Spleen (tissue), 11 donors: Measurements from ENCODE around the gene EPHA3. TPM values are rescaled to one million over a fixed set of nuclear protein-coding genes. Genes with fewer than 3 reads are reported as not detected.

Experiments used
- DNase-seq: peaks from one replicate; pipeline ENCODE4 v3.0.0-alpha.2; 2020
- H3K27ac ChIP-seq, 8 donors: fragments of 200-600 bp; sonication (generic) in 7 of 8; 1 replicate in 4 of 8; 2 replicates in 4 of 8; pipeline versions ENCODE4 v1.5.0 to v1.8.0; 2016 to 2021; ENCODE audit warnings: inconsistent platforms in 4 of 8, mild to moderate bottlenecking in 4 of 8, moderate library complexity in 1 of 8
- H3K27me3 ChIP-seq, 7 donors: fragments of 200-600 bp; sonication (generic) in 6 of 7; replicated peaks in 1 of 7; 1 replicate in 4 of 7; 2 replicates in 3 of 7; pipeline versions ENCODE4 v1.5.0 to v1.8.0; 2016 to 2021; ENCODE audit warnings: inconsistent platforms in 3 of 7, mild to moderate bottlenecking in 1 of 7
- H3K36me3 ChIP-seq, 6 donors: fragments of 200-600 bp; sonication (generic) in 5 of 6; 1 replicate in 4 of 6; 2 replicates in 2 of 6; pipeline versions ENCODE4 v1.5.0 to v1.8.0; 2016 to 2021; ENCODE audit warnings: inconsistent platforms in 2 of 6
- H3K4me1 ChIP-seq, 6 donors: fragments of 200-600 bp; sonication (generic) in 5 of 6; 1 replicate in 3 of 6; 2 replicates in 3 of 6; pipeline versions ENCODE4 v1.5.0 to v1.8.0; 2016 to 2021; ENCODE audit warnings: inconsistent platforms in 3 of 6
- H3K4me3 ChIP-seq, 8 donors: fragments of 200-600 bp; sonication (generic) in 7 of 8; 1 replicate in 4 of 8; 2 replicates in 4 of 8; pipeline versions ENCODE4 v1.5.0 to v1.8.0; 2016 to 2021; ENCODE audit warnings: inconsistent platforms in 4 of 8, mild to moderate bottlenecking in 4 of 8, moderate library complexity in 2 of 8
- H3K9me3 ChIP-seq, 8 donors: fragments of 200-600 bp; sonication (generic) in 7 of 8; 1 replicate in 4 of 8; 2 replicates in 4 of 8; pipeline versions ENCODE4 v1.5.0 to v1.8.0; 2016 to 2021; ENCODE audit warnings: inconsistent platforms in 4 of 8
- CTCF ChIP-seq, 11 experiments: fragments of 200-600 bp in 7 of 11; fragments of 450-650 bp in 4 of 11; sonication (generic) in 4 of 11; IDR thresholded peaks in 8 of 11; conservative IDR thresholded peaks in 3 of 11; 1 replicate in 7 of 11; 2 replicates in 4 of 11; pipeline versions ENCODE4 v1.4.0 to v1.8.0; 2016 to 2021; ENCODE audit warnings: antibody characterized with exemption in 11 of 11, inconsistent platforms in 4 of 11, mild to moderate bottlenecking in 1 of 11
- POLR2A ChIP-seq, 3 donors: fragments of 450-650 bp; IDR thresholded peaks; one replicate each; pipeline ENCODE4 v1.5.1; 2017; ENCODE audit warnings: antibody characterized with exemption in 3 of 3, mild to moderate bottlenecking in 1 of 3
- POLR2AphosphoS5 ChIP-seq, 3 donors: sonication (generic); formaldehyde crosslinking; IDR thresholded peaks; one replicate each; pipeline ENCODE4 v1.5.1; 2017; ENCODE audit warnings: antibody characterized with exemption in 3 of 3
- WGBS, 5 donors: extraction: QIAGEN DNeasy Blood & Tissue Kit in 3 of 5; methylation state at CpG; one replicate each; pipeline versions ENCODE4 v1.1.5 to v1.1.7; 2013 to 2018; 5-methylcytosine and 5-hydroxymethylcytosine counted together
- intact Hi-C: fragments of 100-400 bp; cut with DNase I; formaldehyde crosslinking; loops from one replicate; pipeline ENCODE4 v1.15.0; 2023; ENCODE audit warnings: low total_unique reads
- polyA plus RNA-seq, 3 donors: library from polyadenylated mRNA; stranded (reverse); fragments of 200-250 nt; gene quantifications; one replicate each; pipeline ENCODE4 v1.2.1, GENCODE V29; 2013
- total RNA-seq, 7 donors: library from RNA; depleted of rRNA in 3 of 7; stranded (reverse); fragments of >200 nt in 3 of 7; fragmentation: NEBNext Ultra II Directional in 4 of 7; extraction: Animal tissue kit (Norgen Biotek cat#: 25700) in 4 of 7; gene quantifications; one replicate each; pipeline versions ENCODE4 v1.1.0 to v1.2.1, GENCODE V29; 2016 to 2021
- donor health status: healthy with polysubstance abuse.
- donor health status: DM: no; HTN: no; CAD: no; lungs with moderate emphysema.
- donor health status: DM: no; HTN: no; CAD: no.
- donor health status: Bipolar disorder and iron deficiency.
- donor health status: healthy.
- donor health status: DM: no; HTN: no; CAD: no.
- donor health status: DM: yes; HTN: yes; CAD: no.

Gene EPHA3
- total and polyA plus RNA-seq, 10 donors, result 0.07 to 1.2 (median 0.76) TPM

GRCh38 chr3:89278302-89279025 lies 171.0 kb downstream of the EPHA3 start:
- WGBS, 5 donors, result 73 to 83% (median 78%) methylated on average over 9 of the region's 9 CpGs
- intact Hi-C loops, result no loop called here
- TF ChIP-seq CTCF (IDR thresholded peaks at IDR 0.05 in 8 of 11, conservative IDR thresholded peaks at IDR 0.05 in 3 of 11) (no peak), POLR2AphosphoS5 (IDR thresholded peaks at IDR 0.05) (no peak), POLR2A (IDR thresholded peaks at IDR 0.05) (no peak)
- Histone ChIP-seq H3K4me1 (no peaks in the 10 kb centered on the region), H3K9me3 (peaks cover 0 to 5% (median 0%) of the 10 kb centered on the region in 8 donors), H3K27me3 (no peaks in the 10 kb centered on the region), H3K36me3 (no peaks in the 10 kb centered on the region), H3K4me3 (no peak overlapping the region), H3K27ac (no peak overlapping the region)
- no peak for DNase-seq

GRCh38 chr3:89280301-89280700 lies 172.9 kb downstream of the EPHA3 start:
- peaks cover 0 to 5% (median 0%) of the 10 kb centered on the region in 8 donors for H3K9me3 ChIP-seq
- no peaks in the 10 kb centered on the region for H3K27me3 ChIP-seq
- H3K4me1 ChIP-seq, result no peaks in the 10 kb centered on the region
- no peak for DNase-seq
- H3K36me3 ChIP-seq, result no peaks in the 10 kb centered on the region
- intact Hi-C loops, result no loop called here
- WGBS, 5 donors, result 83 to 89% (median 85%) methylated on average over 2 of the region's 2 CpGs
- H3K4me3 ChIP-seq, result no peak overlapping the region
- TF ChIP-seq POLR2AphosphoS5 (IDR thresholded peaks at IDR 0.05), result no peak
- TF ChIP-seq POLR2A (IDR thresholded peaks at IDR 0.05), result no peak
- no peak for TF ChIP-seq CTCF (IDR thresholded peaks at IDR 0.05 in 8 of 11, conservative IDR thresholded peaks at IDR 0.05 in 3 of 11)
- H3K27ac ChIP-seq, result no peak overlapping the region

GRCh38 chr3:89280822-89281365 lies 173.5 kb downstream of the EPHA3 start:
- H3K27ac ChIP-seq, result no peak overlapping the region
- intact Hi-C loops, result no loop called here
- H3K4me1 ChIP-seq, result no peaks in the 10 kb centered on the region
- TF ChIP-seq CTCF (IDR thresholded peaks at IDR 0.05 in 8 of 11, conservative IDR thresholded peaks at IDR 0.05 in 3 of 11), result no peak
- no peak for TF ChIP-seq POLR2AphosphoS5 (IDR thresholded peaks at IDR 0.05)
- no peak for TF ChIP-seq POLR2A (IDR thresholded peaks at IDR 0.05)
- peaks cover 0 to 5% (median 0%) of the 10 kb centered on the region in 8 donors for H3K9me3 ChIP-seq
- no peak overlapping the region for H3K4me3 ChIP-seq
- H3K27me3 ChIP-seq, result no peaks in the 10 kb centered on the region
- H3K36me3 ChIP-seq, result no peaks in the 10 kb centered on the region
- peak; percentile 22 for DNase-seq
- WGBS, 5 donors, result 90 to 96% (median 94%) methylated on average over 11 of the region's 11 CpGs

GRCh38 chr3:89287902-89288508 lies 180.6 kb downstream of the EPHA3 start:
- H3K4me3 ChIP-seq, result no peak overlapping the region
- 74 to 87% (median 76%) methylated on average over 1 of the region's 1 CpG for WGBS, 5 donors

More at GRCh38 chr3:89287902-89288508, 180.6 kb downstream of the EPHA3 start:
- H3K27me3 ChIP-seq, result no peaks in the 10 kb centered on the region
- intact Hi-C loops, result no loop called here
- H3K9me3 ChIP-seq, result peaks cover 0 to 10% (median 4%) of the 10 kb centered on the region in 8 donors
- TF ChIP-seq POLR2AphosphoS5 (IDR thresholded peaks at IDR 0.05), result no peak
- TF ChIP-seq POLR2A (IDR thresholded peaks at IDR 0.05), result no peak
- no peak for TF ChIP-seq CTCF (IDR thresholded peaks at IDR 0.05 in 8 of 11, conservative IDR thresholded peaks at IDR 0.05 in 3 of 11)
- H3K4me1 ChIP-seq, result no peaks in the 10 kb centered on the region
- no peak for DNase-seq
- H3K36me3 ChIP-seq, result no peaks in the 10 kb centered on the region
- H3K27ac ChIP-seq, result no peak overlapping the region
